Ascending aorta (tissue), 2 donors: ENCODE results near the gene IKZF5. TPM values are rescaled to one million over a fixed set of nuclear protein-coding genes. Genes with fewer than 3 reads are reported as not detected.

Source experiments
- DNase-seq, 2 donors: peaks; one replicate each; pipeline ENCODE4 v3.0.0-alpha.2; 2019; ENCODE audit warnings: low spot score in 2 of 2
- H3K27ac ChIP-seq, 2 donors: fragments of 200-600 bp; sonication (generic); one replicate each; pipeline ENCODE4 v1.5.1; 2016 to 2017; ENCODE audit warnings: mild to moderate bottlenecking in 1 of 2
- H3K27me3 ChIP-seq: fragments of 200-600 bp; sonication (generic); one replicate; pipeline ENCODE4 v1.5.1; 2017
- H3K36me3 ChIP-seq, 2 donors: fragments of 200-600 bp; sonication (generic); one replicate each; pipeline ENCODE4 v1.5.1; 2016
- H3K4me1 ChIP-seq, 2 donors: fragments of 200-600 bp; sonication (generic); one replicate each; pipeline ENCODE4 v1.5.1; 2016 to 2017; ENCODE audit warnings: mild to moderate bottlenecking in 1 of 2
- H3K4me3 ChIP-seq, 2 donors: fragments of 200-600 bp; sonication (generic); one replicate each; pipeline ENCODE4 v1.5.1; 2016 to 2017; ENCODE audit warnings: mild to moderate bottlenecking in 1 of 2
- H3K9me3 ChIP-seq, 2 donors: fragments of 200-600 bp; sonication (generic); one replicate each; pipeline ENCODE4 v1.5.1; 2016
- intact Hi-C: fragments of 100-400 bp; cut with DNase I; formaldehyde crosslinking; loops from one replicate; pipeline ENCODE4 v1.15.1; 2023
- total RNA-seq: library from RNA; depleted of rRNA; stranded (reverse); fragments of >200 nt; gene quantifications from one replicate; pipeline ENCODE4 v1.1.0, GENCODE V29; 2016
- TF ChIP-seq, protein P1 (sequence below), 3 experiments: fragments of 200-600 bp in 2 of 3; fragments of 450-650 bp in 1 of 3; sonication (generic) in 2 of 3; IDR thresholded peaks; one replicate each; pipeline ENCODE4 v1.5.1; 2016 to 2019; ENCODE audit warnings: antibody characterized with exemption in 3 of 3, mild to moderate bottlenecking in 1 of 3, moderate library complexity in 1 of 3

Gene IKZF5
- total RNA-seq, 1 donor from 2014 or later, result 4.3 TPM

DNA sequence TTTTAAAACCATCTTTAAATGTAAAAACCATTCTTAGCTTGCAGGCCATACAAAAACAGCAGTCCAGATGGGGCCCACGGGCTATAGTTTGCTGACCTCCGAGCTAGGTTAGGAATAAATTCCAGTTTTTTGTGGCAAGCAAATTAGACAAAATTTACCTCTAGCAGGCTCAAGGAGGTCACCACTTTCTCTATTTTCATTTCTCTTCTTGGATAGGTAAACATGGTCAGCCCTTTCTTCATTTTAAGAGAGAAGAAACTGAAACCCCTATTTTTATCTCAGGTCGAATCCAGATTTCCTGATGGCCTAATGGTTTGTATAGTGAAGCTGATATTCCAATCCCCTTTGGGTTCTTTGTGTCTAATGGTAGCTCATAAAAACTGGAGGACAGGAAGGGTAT is 10.7 kb downstream of the IKZF5 start:
- Histone ChIP-seq H3K4me1 (no peaks in the 10 kb centered on the region), H3K27ac (no peak overlapping the region), H3K36me3 (peaks cover 32 to 34% of the 10 kb centered on the region in 2 donors), H3K27me3 (no peaks in the 10 kb centered on the region), H3K9me3 (no peaks in the 10 kb centered on the region), H3K4me3 (no peak overlapping the region)
- intact Hi-C loops, result no loop called here
- no peak for DNase-seq
- TF ChIP-seq, protein P1, sequence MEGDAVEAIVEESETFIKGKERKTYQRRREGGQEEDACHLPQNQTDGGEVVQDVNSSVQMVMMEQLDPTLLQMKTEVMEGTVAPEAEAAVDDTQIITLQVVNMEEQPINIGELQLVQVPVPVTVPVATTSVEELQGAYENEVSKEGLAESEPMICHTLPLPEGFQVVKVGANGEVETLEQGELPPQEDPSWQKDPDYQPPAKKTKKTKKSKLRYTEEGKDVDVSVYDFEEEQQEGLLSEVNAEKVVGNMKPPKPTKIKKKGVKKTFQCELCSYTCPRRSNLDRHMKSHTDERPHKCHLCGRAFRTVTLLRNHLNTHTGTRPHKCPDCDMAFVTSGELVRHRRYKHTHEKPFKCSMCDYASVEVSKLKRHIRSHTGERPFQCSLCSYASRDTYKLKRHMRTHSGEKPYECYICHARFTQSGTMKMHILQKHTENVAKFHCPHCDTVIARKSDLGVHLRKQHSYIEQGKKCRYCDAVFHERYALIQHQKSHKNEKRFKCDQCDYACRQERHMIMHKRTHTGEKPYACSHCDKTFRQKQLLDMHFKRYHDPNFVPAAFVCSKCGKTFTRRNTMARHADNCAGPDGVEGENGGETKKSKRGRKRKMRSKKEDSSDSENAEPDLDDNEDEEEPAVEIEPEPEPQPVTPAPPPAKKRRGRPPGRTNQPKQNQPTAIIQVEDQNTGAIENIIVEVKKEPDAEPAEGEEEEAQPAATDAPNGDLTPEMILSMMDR (IDR thresholded peaks at IDR 0.05), result no peak

DNA sequence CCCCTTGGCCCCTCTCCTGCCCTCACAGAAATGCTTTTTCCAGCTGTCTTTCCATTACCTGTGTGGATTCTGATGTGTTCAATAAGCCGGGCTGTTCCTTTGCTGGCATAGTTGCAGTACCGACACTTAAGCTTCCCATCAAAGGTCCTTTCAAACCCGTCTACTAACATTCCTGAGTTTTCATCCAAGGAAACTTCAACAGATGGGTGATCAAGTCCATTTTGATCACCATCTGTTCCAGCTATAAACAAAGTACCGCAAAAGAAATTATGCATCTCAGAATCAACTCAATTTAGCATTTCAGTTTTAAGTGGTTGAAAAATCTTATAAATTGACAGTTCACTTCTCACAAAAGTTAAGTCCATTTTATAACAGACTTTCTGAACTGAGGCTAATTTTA is 12.7 kb downstream of the IKZF5 start:
- H3K27me3 ChIP-seq, result no peaks in the 10 kb centered on the region
- peaks cover 32 to 34% of the 10 kb centered on the region in 2 donors for H3K36me3 ChIP-seq
- no peaks in the 10 kb centered on the region for H3K4me1 ChIP-seq
- TF ChIP-seq, protein P1 (IDR thresholded peaks at IDR 0.05), result no peak
- intact Hi-C loops, result no loop called here
- H3K27ac ChIP-seq, result no peak overlapping the region
- H3K9me3 ChIP-seq, result no peaks in the 10 kb centered on the region
- no peak for DNase-seq
- H3K4me3 ChIP-seq, result no peak overlapping the region

DNA sequence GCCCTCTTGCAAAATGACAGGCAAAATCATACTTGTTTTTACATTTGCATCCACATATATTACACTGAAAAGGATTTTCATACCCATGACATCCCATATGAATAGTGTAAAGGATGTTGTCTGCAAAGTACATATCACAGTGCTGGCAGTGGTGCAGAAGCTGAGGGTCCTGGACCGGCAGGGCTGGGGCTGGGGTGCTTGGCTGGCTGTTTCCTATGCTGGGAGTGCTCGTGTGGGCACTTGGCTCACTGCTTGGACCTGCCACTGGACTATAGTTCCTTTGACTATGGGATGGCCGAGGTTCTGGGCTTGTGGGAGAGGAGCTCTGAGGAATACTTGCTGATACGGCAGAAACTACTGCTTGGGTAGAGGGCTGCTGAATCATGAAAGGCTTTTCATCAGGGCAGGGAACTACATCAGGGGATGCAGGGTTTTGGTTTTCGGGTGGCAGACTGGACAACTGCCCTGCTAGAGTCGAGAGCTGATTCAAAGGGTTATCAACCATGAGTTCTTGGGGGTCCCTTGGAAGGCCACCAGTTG is 14.7 kb downstream of the IKZF5 start:
- intact Hi-C loops, result no loop called here
- TF ChIP-seq, protein P1 (IDR thresholded peaks at IDR 0.05), result no peak
- Histone ChIP-seq H3K27me3 (no peaks in the 10 kb centered on the region), H3K36me3 (peaks cover 32 to 34% of the 10 kb centered on the region in 2 donors), H3K27ac (no peak overlapping the region), H3K9me3 (no peaks in the 10 kb centered on the region), H3K4me1 (no peaks in the 10 kb centered on the region), H3K4me3 (no peak overlapping the region)
- no peak for DNase-seq

DNA sequence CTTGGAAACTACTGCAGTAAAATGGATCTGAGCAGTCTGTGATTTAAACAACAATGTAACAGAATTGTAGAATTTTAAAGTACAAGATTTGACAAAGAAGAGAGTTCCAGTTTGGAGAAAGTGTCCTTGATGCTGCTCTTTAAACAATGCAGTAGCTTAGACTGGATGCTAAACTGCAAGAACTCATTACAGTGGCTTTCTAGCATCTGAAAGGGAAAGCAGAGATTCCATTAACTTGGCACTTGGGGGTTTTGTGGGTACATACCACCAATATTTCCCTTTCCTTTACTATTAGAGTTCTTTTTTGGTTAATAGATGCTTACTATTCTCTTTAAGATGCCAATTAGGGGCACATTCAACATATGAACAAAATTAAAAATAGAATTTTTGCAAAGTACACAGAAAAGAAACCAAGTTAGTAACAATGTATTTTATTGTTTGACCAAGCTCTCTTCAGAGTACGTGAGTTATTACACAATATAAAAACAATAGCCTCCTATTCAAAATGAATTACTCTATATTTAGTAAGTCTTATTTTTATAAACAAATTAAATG is 16.5 kb downstream of the IKZF5 start:
- Histone ChIP-seq H3K4me1 (no peaks in the 10 kb centered on the region), H3K27me3 (no peaks in the 10 kb centered on the region), H3K9me3 (no peaks in the 10 kb centered on the region), H3K4me3 (no peak overlapping the region), H3K36me3 (peaks cover 24 to 34% of the 10 kb centered on the region in 2 donors), H3K27ac (no peak overlapping the region)
- intact Hi-C loops, result no loop called here
- DNase-seq, result no peak
- TF ChIP-seq, protein P1 (IDR thresholded peaks at IDR 0.05), result no peak

DNA sequence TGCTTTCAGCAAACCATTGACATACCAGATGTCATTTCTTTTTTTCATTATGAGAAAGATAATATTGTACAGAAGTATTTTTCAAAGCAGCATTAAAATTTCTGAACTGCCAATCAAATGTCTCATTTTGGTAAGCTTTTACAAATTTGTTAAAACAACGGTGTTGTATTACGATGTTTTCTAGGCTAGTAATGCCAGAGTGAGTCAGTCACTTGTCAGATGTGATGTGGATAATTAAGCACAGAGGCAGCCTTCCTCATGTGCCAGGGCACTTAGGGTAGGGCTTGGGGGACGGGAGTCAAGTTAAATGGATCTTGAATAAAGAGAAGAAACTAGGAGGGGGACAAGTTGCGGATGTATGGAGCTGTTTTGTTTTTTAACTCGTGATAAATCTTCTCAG is 18.3 kb downstream of the IKZF5 start:
- Histone ChIP-seq H3K27me3 (no peaks in the 10 kb centered on the region), H3K36me3 (peaks cover 14 to 21% of the 10 kb centered on the region in 2 donors), H3K27ac (no peak overlapping the region), H3K4me3 (no peak overlapping the region), H3K4me1 (no peaks in the 10 kb centered on the region), H3K9me3 (no peaks in the 10 kb centered on the region)
- intact Hi-C loops, result no loop called here
- TF ChIP-seq, protein P1 (IDR thresholded peaks at IDR 0.05), result no peak
- DNase-seq, result no peak
